CD14-positive monocyte (primary cell): ENCODE measurements around the gene MPND. TPM values are rescaled to one million over a fixed set of nuclear protein-coding genes. Genes with fewer than 3 reads are reported as not detected.

Source experiments
- DNase-seq, 3 donors: peaks; one replicate each; pipeline ENCODE4 v3.0.0-alpha.2; 2011 to 2022
- H2AFZ ChIP-seq: 2 replicates; pipeline ENCODE4 v1.6.0; 2012; ENCODE audit warnings: mild to moderate bottlenecking, low read depth, low read length, inconsistent platforms; ENCODE audit not compliant: insufficient read depth, poor library complexity, severe bottlenecking
- H3K27ac ChIP-seq, 2 donors: 1 replicate in 1 of 2; 2 replicates in 1 of 2; pipeline ENCODE4 v1.5.1; 2012 to 2013; ENCODE audit warnings: low read length in 2 of 2, control low read depth in 1 of 2, inconsistent platforms in 1 of 2, low read depth in 1 of 2, mild to moderate bottlenecking in 1 of 2
- H3K27me3 ChIP-seq, 2 donors: one replicate each; pipeline versions ENCODE4 v1.6.0 to v1.6.1; 2011 to 2013; ENCODE audit warnings: low read length in 2 of 2; ENCODE audit not compliant: control insufficient read depth in 2 of 2, insufficient read depth in 2 of 2
- H3K36me3 ChIP-seq, 2 donors: replicated peaks in 1 of 2; 1 replicate in 1 of 2; 2 replicates in 1 of 2; pipeline versions ENCODE4 v1.5.1 to v1.6.1; 2012 to 2013; ENCODE audit warnings: low read length in 2 of 2, control low read depth in 1 of 2, inconsistent platforms in 1 of 2, mild to moderate bottlenecking in 1 of 2; ENCODE audit not compliant: insufficient read depth in 2 of 2, control insufficient read depth in 1 of 2
- H3K4me1 ChIP-seq, 2 donors: 1 replicate in 1 of 2; 2 replicates in 1 of 2; pipeline versions ENCODE4 v1.5.1 to v1.6.1; 2012 to 2013; ENCODE audit warnings: low read length in 2 of 2, control low read depth in 1 of 2, inconsistent platforms in 1 of 2, mild to moderate bottlenecking in 1 of 2, moderate library complexity in 1 of 2; ENCODE audit not compliant: insufficient read depth in 2 of 2, control insufficient read depth in 1 of 2
- H3K4me2 ChIP-seq: replicated peaks from 2 replicates; pipeline ENCODE3; 2012; ENCODE audit warnings: low read length, moderate library complexity, mild to moderate bottlenecking; ENCODE audit not compliant: poor library complexity, severe bottlenecking; ENCODE audit errors: extremely low read depth
- H3K4me3 ChIP-seq, 3 experiments: fragments of 200-600 bp in 1 of 3; sonication (generic) in 1 of 3; replicated peaks in 1 of 3; 1 replicate in 2 of 3; 2 replicates in 1 of 3; pipeline ENCODE4 v1.5.1; 2011 to 2013; ENCODE audit warnings: low read length in 3 of 3, mild to moderate bottlenecking in 3 of 3, control low read depth in 2 of 3, low read depth in 2 of 3, inconsistent platforms in 1 of 3, moderate library complexity in 1 of 3
- H3K79me2 ChIP-seq: 2 replicates; pipeline ENCODE4 v1.6.0; 2012; ENCODE audit warnings: mild to moderate bottlenecking, control low read depth, inconsistent platforms, low read length, moderate library complexity; ENCODE audit not compliant: insufficient read depth
- H3K9ac ChIP-seq: 2 replicates; pipeline ENCODE4 v1.6.0; 2017; ENCODE audit warnings: low read length, mild to moderate bottlenecking; ENCODE audit not compliant: insufficient read depth, poor library complexity, severe bottlenecking
- H3K9me3 ChIP-seq, 2 donors: replicated peaks in 1 of 2; 1 replicate in 1 of 2; 2 replicates in 1 of 2; pipeline versions ENCODE4 v1.5.1 to v1.6.1; 2012 to 2013; ENCODE audit warnings: low read length in 2 of 2, control low read depth in 1 of 2; ENCODE audit not compliant: control insufficient read depth in 1 of 2, insufficient read depth in 1 of 2
- H4K20me1 ChIP-seq: 2 replicates; pipeline ENCODE4 v1.6.0; 2012; ENCODE audit warnings: mild to moderate bottlenecking, low read length, control low read depth, moderate library complexity; ENCODE audit not compliant: insufficient read depth
- H3K27ac Mint-ChIP-seq, 7 donors: one replicate each; pipeline ENCODE4 v1.8.0; 2020; ENCODE audit warnings: mild to moderate bottlenecking in 7 of 7, mixed read lengths in 7 of 7, moderate library complexity in 6 of 7, inconsistent platforms in 2 of 7
- H3K27me3 Mint-ChIP-seq, 3 donors: one replicate each; pipeline ENCODE4 v1.8.0; 2021 to 2022; ENCODE audit warnings: low read depth in 3 of 3, mild to moderate bottlenecking in 3 of 3, mixed read lengths in 3 of 3, moderate library complexity in 3 of 3, inconsistent platforms in 1 of 3
- H3K36me3 Mint-ChIP-seq, 2 donors: one replicate each; pipeline ENCODE4 v1.8.0; 2020; ENCODE audit warnings: mixed read lengths in 2 of 2, inconsistent platforms in 1 of 2, mild to moderate bottlenecking in 1 of 2
- H3K4me1 Mint-ChIP-seq: one replicate; pipeline ENCODE4 v1.8.0; 2020; ENCODE audit warnings: mild to moderate bottlenecking, mixed read lengths
- H3K4me3 Mint-ChIP-seq, 2 donors: one replicate each; pipeline ENCODE4 v1.8.0; 2020; ENCODE audit warnings: mild to moderate bottlenecking in 2 of 2, mixed read lengths in 2 of 2, moderate library complexity in 1 of 2
- H3K9me3 Mint-ChIP-seq, 7 donors: one replicate each; pipeline ENCODE4 v1.8.0; 2020 to 2022; ENCODE audit warnings: mixed read lengths in 7 of 7, mild to moderate bottlenecking in 6 of 7, moderate library complexity in 6 of 7, inconsistent platforms in 2 of 7
- WGBS: methylation state at CpG from one replicate; pipeline ENCODE4 v1.1.5; 2013; ENCODE audit warnings: missing lambda C conversion rate; ENCODE audit not compliant: insufficient coverage; 5-methylcytosine and 5-hydroxymethylcytosine counted together
- intact Hi-C, 2 donors: fragments of 100-400 bp; cut with micrococcal nuclease; formaldehyde crosslinking; loops; one replicate each; pipeline versions ENCODE4 v1.15.0 to v1.15.1; 2023
- polyA plus RNA-seq, 3 donors: library from polyadenylated mRNA; depleted of rRNA in 1 of 3; unstranded in 2 of 3; stranded (reverse) in 1 of 3; fragments of 300-500 nt in 2 of 3; fragments of >200 nt in 1 of 3; fragmentation: Illumina TruSeq in 2 of 3; gene quantifications; 1 replicate in 2 of 3; 2 replicates in 1 of 3; pipeline ENCODE4 v1.2.3, GENCODE V29; 2012 to 2021
- TF ChIP-seq, protein P1 (sequence below): fragments of 200-600 bp; IDR thresholded peaks from one replicate; pipeline ENCODE4 v1.8.0; 2022; ENCODE audit warnings: antibody characterized with exemption, mild to moderate bottlenecking

Gene MPND
- polyA plus RNA-seq, 3 donors: 6.5 to 15.9 (median 7.0) TPM

DNA sequence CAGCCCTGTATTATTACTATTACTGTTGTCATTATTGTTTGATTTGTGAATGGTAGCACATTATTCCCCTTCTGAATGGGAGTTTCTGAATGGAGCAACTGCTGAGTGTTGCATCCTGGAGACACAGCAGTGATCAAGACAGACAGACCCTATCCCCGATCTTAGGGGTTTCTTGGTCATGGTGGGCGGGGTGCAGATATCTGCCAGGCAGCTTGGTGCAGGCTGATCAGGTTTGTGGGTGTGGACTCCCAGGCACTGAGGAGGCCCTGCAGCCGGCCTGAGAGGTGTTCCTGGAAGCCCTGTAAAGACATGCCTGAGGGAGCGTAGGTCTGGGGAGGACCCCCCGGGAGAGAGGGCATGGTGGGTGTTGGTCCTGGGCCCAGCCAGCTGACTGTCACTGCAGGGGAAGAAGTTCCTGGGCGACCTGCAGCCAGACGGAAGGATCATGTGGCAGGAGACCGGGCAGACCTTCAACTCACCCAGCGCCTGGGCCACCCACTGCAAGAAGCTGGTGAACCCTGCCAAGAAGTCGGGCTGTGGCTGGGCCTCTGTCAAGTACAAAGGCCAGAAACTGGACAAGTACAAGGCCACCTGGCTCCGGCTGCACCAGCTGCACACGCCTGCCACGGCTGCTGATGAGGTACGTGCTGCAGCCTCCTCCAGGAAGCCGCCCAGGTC, 2.1 kb downstream of the MPND start:
- WGBS: 94% methylated on average over 15 of the region's 15 CpGs
- H3K4me1 ChIP-seq: peaks cover 15 to 23% of the 10 kb centered on the region in 2 donors
- H3K9ac ChIP-seq: no peak overlapping the region
- H3K4me3 Mint-ChIP-seq: no peak overlapping the region
- intact Hi-C loops: no loop called here
- DNase-seq: no peak
- H3K36me3 Mint-ChIP-seq: peaks cover 39 to 51% of the 10 kb centered on the region in 2 donors
- H4K20me1 ChIP-seq: peaks cover 6% of the 10 kb centered on the region
- peaks cover 22% of the 10 kb centered on the region for H3K4me1 Mint-ChIP-seq
- no peak overlapping the region for H3K4me2 ChIP-seq
- H3K9me3 ChIP-seq: no peaks in the 10 kb centered on the region
- no peak overlapping the region for H3K4me3 ChIP-seq
- H3K27me3 Mint-ChIP-seq: peaks cover 0 to 7% (median 0%) of the 10 kb centered on the region in 3 donors
- TF ChIP-seq, protein P1, sequence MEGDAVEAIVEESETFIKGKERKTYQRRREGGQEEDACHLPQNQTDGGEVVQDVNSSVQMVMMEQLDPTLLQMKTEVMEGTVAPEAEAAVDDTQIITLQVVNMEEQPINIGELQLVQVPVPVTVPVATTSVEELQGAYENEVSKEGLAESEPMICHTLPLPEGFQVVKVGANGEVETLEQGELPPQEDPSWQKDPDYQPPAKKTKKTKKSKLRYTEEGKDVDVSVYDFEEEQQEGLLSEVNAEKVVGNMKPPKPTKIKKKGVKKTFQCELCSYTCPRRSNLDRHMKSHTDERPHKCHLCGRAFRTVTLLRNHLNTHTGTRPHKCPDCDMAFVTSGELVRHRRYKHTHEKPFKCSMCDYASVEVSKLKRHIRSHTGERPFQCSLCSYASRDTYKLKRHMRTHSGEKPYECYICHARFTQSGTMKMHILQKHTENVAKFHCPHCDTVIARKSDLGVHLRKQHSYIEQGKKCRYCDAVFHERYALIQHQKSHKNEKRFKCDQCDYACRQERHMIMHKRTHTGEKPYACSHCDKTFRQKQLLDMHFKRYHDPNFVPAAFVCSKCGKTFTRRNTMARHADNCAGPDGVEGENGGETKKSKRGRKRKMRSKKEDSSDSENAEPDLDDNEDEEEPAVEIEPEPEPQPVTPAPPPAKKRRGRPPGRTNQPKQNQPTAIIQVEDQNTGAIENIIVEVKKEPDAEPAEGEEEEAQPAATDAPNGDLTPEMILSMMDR: no peak
- H3K27ac ChIP-seq: no peak overlapping the region
- H3K27me3 ChIP-seq: no peaks in the 10 kb centered on the region
- H3K27ac Mint-ChIP-seq: no peak overlapping the region
- no peaks in the 10 kb centered on the region for H3K9me3 Mint-ChIP-seq
- peaks cover 8 to 32% of the 10 kb centered on the region in 2 donors for H3K36me3 ChIP-seq
- peaks cover 6% of the 10 kb centered on the region for H3K79me2 ChIP-seq
- H2AFZ ChIP-seq: no peak overlapping the region

DNA sequence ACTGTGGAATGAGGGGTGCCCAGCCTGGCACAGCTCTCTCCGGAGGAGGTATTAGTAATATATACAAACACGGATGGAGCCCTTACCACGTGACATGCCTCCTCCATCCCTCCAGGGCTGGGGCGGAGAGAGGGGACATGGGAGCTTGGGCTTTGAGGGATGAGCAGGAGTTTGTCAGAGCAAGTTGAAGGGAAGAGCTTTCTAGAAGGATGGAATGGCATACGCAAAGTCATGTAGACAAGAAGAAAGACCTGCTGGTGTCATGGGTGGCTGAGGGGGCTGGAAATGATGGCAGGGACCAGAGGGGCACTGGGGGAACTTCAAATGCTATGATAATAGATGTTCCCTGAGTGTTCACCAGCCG, 2.6 kb downstream of the MPND start:
- TF ChIP-seq, protein P1: no peak
- peaks cover 8 to 36% of the 10 kb centered on the region in 2 donors for H3K36me3 ChIP-seq
- H4K20me1 ChIP-seq: peaks cover 6% of the 10 kb centered on the region
- peaks cover 15 to 23% of the 10 kb centered on the region in 2 donors for H3K4me1 ChIP-seq
- 100% methylated on average over 3 of the region's 6 CpGs for WGBS
- H3K27me3 ChIP-seq: no peaks in the 10 kb centered on the region
- H3K9ac ChIP-seq: no peak overlapping the region
- no peak overlapping the region for H2AFZ ChIP-seq
- intact Hi-C loops: no loop called here
- H3K4me3 Mint-ChIP-seq: no peak overlapping the region
- H3K27ac Mint-ChIP-seq: no peak overlapping the region
- no peak overlapping the region for H3K4me2 ChIP-seq
- H3K27ac ChIP-seq: no peak overlapping the region
- H3K9me3 Mint-ChIP-seq: no peaks in the 10 kb centered on the region
- H3K4me3 ChIP-seq: no peak overlapping the region
- no peaks in the 10 kb centered on the region for H3K9me3 ChIP-seq
- no peak for DNase-seq
- peaks cover 0 to 7% (median 1%) of the 10 kb centered on the region in 3 donors for H3K27me3 Mint-ChIP-seq
- peaks cover 43 to 56% of the 10 kb centered on the region in 2 donors for H3K36me3 Mint-ChIP-seq
- peaks cover 22% of the 10 kb centered on the region for H3K4me1 Mint-ChIP-seq
- H3K79me2 ChIP-seq: peaks cover 6% of the 10 kb centered on the region
